Measurements from ENCODE around the gene OR51B4.

DNA sequence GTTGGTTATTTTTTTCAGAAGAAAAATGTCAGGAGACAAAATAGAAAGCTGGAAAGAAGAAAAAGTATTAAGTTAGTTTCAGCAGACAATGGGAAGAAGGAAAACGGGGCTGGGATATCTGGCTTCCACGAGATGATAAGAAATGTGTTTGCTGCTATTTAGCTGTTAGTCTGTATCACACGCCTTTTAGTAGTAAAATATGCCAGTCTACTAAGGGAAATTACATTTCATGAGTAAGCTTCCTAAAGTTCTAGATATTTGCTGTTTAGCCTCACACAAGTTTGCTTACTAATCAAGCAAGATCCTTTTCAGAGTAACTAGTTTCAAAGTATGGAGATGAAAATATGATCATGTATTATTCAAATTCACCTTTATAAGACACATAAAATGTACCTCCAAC, 1.5 kb downstream of the OR51B4 start:
- TF ChIP-seq EZH2phosphoT487 (IDR thresholded peaks at IDR 0.05; ENCODE audit: borderline replicate concordance, low read length), result no peak
- TF ChIP-seq, protein P1, sequence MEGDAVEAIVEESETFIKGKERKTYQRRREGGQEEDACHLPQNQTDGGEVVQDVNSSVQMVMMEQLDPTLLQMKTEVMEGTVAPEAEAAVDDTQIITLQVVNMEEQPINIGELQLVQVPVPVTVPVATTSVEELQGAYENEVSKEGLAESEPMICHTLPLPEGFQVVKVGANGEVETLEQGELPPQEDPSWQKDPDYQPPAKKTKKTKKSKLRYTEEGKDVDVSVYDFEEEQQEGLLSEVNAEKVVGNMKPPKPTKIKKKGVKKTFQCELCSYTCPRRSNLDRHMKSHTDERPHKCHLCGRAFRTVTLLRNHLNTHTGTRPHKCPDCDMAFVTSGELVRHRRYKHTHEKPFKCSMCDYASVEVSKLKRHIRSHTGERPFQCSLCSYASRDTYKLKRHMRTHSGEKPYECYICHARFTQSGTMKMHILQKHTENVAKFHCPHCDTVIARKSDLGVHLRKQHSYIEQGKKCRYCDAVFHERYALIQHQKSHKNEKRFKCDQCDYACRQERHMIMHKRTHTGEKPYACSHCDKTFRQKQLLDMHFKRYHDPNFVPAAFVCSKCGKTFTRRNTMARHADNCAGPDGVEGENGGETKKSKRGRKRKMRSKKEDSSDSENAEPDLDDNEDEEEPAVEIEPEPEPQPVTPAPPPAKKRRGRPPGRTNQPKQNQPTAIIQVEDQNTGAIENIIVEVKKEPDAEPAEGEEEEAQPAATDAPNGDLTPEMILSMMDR (conservative IDR thresholded peaks at IDR 0.05; ENCODE audit: low read depth, low read length), result no peak
